Stimulated activated CD4-positive, alpha-beta T cell treated with anti-CD3 and anti-CD28 coated beads, TNF-alpha, amount 100 ng/mL, for 48 hours (primary cell): ENCODE data around the gene ECHS1.

Source experiments
- DNase-seq, 3 donors: peaks; one replicate each; pipeline ENCODE4 v3.0.0-alpha.2; 2020; ENCODE audit warnings: low read depth in 3 of 3

The ECHS1 gene

GRCh38 chr10:133358162-133358924, 14.8 kb downstream of the ECHS1 start:
- no peak for DNase-seq

DNA sequence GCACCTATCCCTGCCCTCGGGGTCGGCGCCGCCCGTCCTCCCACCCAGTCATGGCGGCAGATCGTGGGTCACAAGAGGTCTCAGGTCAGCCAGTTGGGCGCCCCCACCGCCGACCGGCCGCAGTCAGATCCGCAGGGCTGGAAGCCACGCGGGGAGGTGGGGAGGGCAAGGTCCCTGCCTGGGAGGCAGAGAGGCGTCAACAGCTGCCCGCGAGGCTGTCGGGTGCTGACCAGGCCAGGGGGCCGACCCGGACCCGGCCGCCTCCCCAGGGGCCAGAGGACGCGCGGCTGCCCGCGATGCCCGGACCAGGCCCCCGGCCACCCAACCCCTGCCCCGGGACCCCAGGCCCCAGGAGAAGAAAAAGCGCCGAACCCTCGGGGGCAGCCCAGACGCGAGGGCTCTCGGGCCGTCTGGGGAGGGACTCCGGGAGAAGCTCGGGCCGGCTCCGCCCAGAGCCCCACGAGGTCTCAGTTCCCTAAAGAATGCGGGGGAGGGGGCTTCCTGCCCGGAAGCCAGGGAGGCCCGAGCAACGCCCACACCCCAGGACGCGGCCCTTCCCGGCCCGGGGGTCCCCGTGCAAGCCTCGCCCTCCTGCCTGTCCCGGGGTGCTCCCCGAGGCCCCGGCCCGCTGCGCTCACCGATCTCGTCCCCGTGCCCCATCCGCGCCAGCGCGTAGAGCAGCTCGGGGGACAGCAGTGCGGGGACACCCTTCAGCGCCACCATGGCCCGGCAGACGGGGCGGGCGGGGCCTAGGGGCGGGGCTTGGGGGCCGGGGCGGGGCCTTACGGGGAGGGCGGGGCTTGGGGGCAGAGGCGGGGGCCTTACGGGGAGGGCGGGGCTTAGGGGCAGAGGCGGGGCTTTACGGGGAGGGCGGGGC, 15.6 kb downstream of the ECHS1 start, which contains the start of gene FUOM:
FUOM (minus strand) TSS at position 735 of the 877 bp plus-strand sequence; CDS start at position 723, 12 bp downstream.
- DNase-seq: peak; percentile 51 to 74 (median 70)

- no peak for DNase-seq
Observed at GRCh38 chr10:133356549-133357284, 16.4 kb downstream of the ECHS1 start.

DNA sequence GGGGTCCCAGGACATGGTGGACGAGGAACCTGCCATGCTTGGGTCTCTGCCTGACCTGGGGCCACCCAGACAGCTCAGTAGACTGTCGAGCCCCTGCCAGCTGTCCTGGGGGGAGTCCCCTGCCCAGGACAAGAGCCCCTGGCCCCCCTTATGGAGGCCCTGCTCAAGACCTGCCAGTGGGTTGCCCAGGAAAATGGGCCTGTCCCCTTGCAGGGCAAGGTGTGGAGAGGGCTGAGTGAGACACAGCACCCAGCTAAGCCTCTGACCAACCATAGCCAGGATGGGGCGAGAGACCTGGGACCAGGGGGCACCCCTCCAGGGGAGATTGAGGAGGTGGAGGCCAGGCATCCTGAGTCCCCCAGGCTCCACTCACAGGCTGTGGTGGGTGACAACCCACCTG, 17.2 kb downstream of the ECHS1 start:
- DNase-seq: no peak

DNA sequence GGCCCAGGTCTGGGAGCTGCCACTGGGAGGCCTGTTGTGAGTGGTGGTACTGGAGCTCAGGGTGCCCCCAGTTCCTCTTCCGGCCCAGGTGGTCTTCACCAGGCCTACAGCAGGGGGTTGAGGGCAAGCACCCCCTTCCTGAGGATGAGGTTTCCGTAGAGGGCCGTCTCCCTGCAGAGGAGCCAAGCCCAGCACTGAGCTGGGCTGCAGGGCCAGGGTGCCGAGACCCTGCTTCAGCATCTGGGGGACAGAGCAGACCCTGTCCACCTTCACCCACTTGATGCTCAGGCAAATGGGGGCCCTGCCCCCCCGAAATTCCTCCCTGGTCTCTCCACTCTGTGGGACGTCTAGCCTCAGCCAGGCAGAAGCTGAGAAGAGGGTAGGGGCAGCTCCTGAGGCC, 17.9 kb downstream of the ECHS1 start:
- no peak for DNase-seq

DNA sequence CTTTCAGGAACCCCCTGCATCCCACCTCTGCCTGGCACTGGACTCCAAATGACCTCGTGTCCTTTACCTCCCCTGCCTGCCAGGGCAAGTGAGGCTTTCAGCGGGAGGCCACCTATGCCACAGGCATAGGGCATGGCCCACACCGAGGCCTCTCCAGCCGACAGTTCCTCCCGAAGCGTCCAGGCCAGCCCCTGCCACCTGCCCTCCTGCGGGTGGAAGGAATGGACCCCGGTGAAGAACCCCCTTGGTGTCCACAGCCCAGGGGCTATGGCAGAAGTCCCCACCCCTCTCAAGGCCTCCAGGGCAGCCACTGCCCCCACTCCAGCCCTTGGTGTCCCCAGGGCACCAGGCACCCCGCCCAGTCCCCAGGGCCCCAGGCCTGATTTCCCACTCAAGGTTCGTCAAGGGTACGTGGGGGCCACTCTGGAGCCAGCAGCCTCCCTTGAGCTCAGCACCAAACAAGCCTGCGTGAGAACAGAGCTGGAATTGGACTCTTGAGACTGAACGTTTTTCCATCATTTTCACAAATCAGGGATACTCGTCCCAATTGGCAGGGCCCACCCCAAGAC, 18.4 kb downstream of the ECHS1 start:
- no peak for DNase-seq

DNA sequence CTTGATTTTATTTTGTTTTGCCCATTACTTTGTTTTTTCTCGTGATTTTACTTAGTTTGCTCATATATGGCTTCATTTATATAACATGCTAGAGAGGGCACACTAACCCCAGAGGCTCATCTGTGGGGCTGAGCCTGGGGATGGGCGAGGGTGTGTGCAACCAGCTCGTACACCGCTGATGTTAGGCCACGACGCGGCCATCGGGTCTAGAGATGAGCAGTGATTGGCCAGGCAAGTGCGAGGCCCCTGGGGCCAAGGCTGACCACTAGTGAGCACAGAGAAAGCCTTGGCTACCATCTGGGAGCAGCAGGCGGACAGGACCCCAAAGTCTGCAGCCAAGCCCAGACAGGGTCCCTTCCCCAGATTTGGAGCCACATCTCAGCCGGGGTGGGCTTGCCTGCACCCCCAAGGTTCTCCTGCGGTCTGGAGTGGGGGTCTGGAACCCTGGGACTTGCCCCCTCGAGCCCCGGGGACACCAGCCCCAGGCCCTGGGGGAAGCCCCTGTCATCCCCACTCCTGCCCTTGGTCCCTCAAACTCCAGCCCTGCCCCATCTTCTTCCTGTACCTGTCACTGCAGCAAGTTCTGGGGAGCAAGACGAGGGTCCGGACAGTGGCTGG, 19.1 kb downstream of the ECHS1 start:
- no peak for DNase-seq

GRCh38 chr10:133353202-133353959, 19.8 kb downstream of the ECHS1 start:
- DNase-seq: no peak

DNA sequence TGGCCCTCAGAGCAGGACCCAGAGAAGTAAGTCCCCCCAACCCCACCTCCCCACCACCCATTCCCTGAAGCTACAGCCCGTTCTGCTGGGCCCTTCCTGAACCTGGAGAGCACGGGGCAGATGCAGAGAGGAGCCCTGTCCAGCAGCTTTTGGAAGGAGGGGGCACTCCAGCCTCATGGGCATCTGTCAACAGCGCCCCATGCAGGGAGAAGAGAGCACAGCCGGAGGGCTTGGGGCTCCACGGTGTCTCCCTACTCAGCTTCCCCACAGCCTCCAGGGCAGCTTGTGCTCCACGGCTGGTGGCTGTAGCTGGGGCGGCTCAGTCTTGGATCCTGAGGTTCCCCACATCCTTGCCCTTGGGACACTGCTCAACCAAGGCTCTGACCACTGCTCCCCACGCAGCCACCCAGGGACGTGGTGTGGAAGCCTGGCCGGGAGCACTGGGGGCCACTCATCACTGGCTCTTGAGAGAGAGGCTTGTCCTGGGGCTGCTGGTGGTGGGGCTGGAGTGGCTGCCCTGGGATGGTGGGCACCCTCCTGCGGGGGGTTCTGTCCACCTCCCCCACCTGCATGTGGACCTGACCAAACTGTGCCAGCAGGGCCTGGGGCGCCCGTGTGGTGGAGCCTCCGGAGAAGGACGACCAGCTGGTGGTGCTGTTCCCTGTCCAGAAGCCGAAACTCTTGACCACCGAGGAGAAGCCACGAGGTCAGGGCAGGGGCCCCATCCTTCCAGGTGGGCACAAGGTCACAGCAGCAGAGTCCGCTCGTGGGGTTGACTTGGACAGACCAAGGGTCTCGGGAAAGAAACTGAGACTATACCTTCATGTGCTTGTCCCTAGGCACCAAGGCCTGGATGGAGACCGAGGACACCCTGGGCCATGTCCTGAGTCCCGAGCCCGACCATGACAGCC, 21.5 kb downstream of the ECHS1 start:
- no peak for DNase-seq

DNA sequence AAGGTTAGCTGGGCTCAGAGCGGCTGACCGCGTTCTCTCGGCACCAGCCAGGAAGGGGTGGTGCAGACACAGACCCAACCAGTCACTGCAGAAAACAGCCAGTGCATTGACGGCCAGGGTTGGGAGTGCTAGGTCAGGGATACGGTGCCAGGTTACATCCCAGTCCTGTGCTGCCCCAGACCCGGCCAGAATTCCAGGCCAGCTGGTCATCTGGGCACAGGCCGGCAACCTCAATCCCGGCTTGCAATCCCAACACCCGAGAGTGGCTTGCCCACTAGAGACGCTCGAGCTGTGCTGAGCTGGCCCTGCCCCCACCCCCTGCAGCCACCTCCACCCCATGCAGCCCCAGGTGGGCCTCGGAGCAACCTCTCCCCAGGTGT, 22.2 kb downstream of the ECHS1 start:
- no peak for DNase-seq

- no peak for DNase-seq
Observed at GRCh38 chr10:133350283-133350949, 22.7 kb downstream of the ECHS1 start.

DNA sequence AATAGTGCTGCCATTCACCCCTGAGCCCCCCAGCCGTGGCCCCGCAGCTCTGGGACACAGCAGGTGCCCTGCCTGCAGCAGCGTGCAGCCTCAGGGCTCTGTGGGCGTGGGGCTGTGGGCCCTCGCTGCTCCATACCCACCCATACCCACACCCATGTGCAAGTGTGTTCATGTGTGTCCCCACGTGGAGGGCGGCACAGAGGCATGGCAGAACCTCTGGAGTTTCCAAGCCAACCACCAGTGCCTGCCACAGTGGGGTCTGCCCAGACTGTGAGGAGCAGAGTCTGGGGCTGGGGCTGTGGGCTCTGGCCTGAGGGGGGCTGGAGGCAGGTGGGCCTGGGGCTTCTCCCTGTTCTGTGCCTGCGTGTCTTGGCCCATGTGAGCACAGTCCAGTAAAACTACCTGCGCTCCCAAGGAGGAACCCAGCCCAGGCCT, 23.6 kb downstream of the ECHS1 start:
- DNase-seq: no peak

DNA sequence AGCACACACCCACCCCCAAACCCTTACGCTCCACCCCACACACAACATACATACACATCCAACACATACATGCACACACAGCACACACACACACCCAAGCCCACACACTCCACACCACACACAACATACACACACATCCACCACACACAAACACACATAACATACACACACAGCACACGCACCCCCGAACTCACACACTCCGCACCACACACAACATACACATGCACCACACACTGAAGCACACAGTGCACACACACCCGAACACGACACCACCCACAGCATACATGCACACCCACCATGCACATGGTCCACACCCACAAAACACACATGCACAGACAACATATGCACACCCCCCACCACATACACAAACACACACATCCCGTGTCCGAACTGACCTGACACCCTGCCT, 24.0 kb downstream of the ECHS1 start:
- DNase-seq: no peak

DNA sequence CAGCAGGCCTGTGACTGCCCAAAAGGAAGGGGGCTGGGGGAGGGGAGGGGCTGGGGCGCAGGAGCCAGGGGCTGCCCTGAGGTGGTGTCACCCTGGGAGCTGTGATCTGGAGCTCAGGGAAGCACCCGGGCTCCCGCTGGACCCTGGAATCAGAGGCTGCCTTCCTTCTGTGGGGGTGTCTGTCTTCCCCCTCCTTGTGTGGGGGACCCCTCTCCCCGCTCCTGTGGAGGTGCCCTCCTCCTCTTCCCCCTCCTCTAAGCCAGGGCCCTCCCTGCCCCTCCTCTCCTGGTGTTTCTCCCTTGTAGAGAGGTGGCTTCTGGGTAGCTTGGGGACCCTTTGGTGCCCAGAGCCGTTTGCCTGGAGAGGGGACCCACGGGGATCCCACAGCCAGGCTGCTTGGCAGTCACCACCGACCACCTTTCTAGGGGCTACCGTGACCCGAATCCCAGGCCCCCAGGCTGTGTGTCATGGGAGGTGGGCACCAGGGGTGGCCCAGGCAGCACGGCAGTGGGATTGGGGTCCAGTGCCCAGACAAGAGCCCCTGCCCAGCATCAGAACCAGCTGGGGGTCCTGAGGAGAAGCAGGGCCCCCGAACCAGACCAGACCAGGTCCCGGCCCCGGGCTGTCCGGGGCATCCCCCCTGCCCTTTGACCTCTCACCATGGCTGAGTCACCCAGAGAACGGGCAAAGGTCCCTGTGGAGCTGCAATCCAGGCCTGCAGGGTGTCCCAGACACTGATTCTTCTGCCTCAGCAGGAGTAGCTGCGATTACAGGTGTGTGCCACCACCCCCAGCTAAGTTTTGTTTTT, 25.2 kb downstream of the ECHS1 start:
- no peak for DNase-seq

DNA sequence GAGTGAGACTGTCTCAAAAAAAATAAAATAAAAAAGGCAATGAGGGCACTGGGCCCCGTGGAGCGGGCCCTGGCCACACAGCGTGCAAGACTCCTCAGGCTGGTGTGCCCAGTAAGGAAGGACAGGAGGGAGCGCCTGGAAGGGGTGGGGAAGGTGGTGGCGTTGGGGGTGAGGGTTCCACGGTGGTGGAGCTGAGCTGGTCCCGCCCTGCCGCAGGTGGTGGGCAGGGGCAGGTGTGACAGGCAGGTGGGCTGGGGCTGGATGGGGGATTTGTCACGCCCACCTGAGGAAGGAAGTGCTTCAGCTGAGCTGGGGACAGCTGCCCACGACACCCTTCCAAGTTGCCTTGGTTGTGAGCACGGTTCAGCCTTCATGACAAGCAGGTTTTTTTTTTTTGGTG, 26.7 kb downstream of the ECHS1 start:
- no peak for DNase-seq

GRCh38 chr10:133344236-133344635, 28.9 kb downstream of the ECHS1 start:
- no peak for DNase-seq

DNA sequence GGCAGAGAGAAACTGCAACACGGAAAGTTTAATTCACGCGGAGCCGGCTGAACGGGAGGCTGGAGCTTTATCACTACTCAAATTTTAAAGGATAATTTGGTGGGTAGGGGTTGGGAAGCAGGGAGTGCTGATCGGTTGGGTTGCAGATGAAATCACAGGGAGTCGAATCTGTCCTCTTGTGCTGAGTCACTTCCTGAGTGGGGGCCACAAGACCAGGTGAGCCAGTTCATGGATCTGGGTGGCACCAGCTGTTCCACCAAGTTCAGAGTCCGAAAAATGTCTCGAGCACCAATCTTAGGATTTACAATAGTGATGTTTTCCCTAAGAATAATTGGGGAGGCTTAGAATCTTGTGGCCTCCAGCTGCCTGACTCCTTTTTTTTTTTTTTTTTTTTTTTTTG, 29.6 kb downstream of the ECHS1 start:
- DNase-seq: no peak

DNA sequence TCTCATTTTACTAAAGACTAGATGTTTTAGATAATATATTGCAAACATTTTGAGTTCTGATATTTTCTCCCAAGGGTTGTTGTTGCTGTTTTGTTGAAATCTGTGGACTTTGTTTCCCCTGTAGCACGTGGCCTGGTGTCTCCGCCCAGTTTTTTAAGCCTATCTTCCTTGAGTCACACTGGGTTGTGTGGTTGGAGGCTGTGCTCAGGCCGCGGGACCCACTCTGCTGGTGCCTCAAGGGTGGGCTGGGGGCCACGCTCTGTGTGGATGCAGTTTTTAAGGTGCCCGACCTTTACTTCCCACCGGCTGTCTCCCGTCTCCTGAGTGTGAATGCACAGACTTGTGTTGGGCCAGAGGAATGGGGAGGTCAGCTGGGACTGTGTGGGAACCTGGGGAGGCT, 30.2 kb downstream of the ECHS1 start:
- DNase-seq: no peak
